NCI-H446 treated with DMSO at 0.1 percent for 48 hours (cell line): Measurements from ENCODE around the gene LMCD1.

Experiments used
- DNase-seq: peaks from one replicate; lab custom pipeline; 2025; lab: John Stamatoyannopoulos, UW

LMCD1 gene

GRCh38 chr3:8537440-8537839 lies 35.8 kb downstream of the LMCD1 start:
- no peak for DNase-seq

- no peak for DNase-seq
These were observed 36.6 kb downstream of the LMCD1 start for GRCh38 chr3:8538223-8538622.

- DNase-seq = no peak
These were observed 37.3 kb downstream of the LMCD1 start for GRCh38 chr3:8538913-8539312.

- no peak for DNase-seq
These were observed 37.8 kb downstream of the LMCD1 start for GRCh38 chr3:8539419-8539818.

GRCh38 chr3:8540456-8540855 lies 38.8 kb downstream of the LMCD1 start:
- no peak for DNase-seq

- no peak for DNase-seq
These were observed 39.9 kb downstream of the LMCD1 start for GRCh38 chr3:8541486-8541885.

- DNase-seq = no peak
These were observed 40.8 kb downstream of the LMCD1 start for GRCh38 chr3:8542190-8543135.

GRCh38 chr3:8546609-8547008 lies 45.0 kb downstream of the LMCD1 start:
- no peak for DNase-seq

- DNase-seq = no peak
These were observed 47.1 kb downstream of the LMCD1 start for GRCh38 chr3:8548502-8549275.

- DNase-seq = no peak
These were observed 47.7 kb downstream of the LMCD1 start for GRCh38 chr3:8549354-8549753.

GRCh38 chr3:8550611-8551010 lies 49.0 kb downstream of the LMCD1 start:
- no peak for DNase-seq

- DNase-seq = no peak
These were observed 50.7 kb downstream of the LMCD1 start for GRCh38 chr3:8552223-8552762.

GRCh38 chr3:8553405-8553804 lies 51.8 kb downstream of the LMCD1 start:
- no peak for DNase-seq

GRCh38 chr3:8554696-8555095 lies 53.1 kb downstream of the LMCD1 start:
- no peak for DNase-seq

- DNase-seq = no peak
These were observed 53.6 kb downstream of the LMCD1 start for GRCh38 chr3:8555113-8555661.

- no peak for DNase-seq
These were observed 54.3 kb downstream of the LMCD1 start for GRCh38 chr3:8555725-8556472.

GRCh38 chr3:8556473-8556869 lies 54.8 kb downstream of the LMCD1 start:
- DNase-seq = no peak

- no peak for DNase-seq
These were observed 55.7 kb downstream of the LMCD1 start for GRCh38 chr3:8557298-8557697.

GRCh38 chr3:8558645-8559044 lies 57.0 kb downstream of the LMCD1 start:
- no peak for DNase-seq

- no peak for DNase-seq
These were observed 57.7 kb downstream of the LMCD1 start for GRCh38 chr3:8559351-8559750.

- DNase-seq = no peak
These were observed 58.9 kb downstream of the LMCD1 start for GRCh38 chr3:8560366-8561007.
